HG03064 (cell line): ENCODE data around the gene KIAA1217.
"Not testable (repeated sequence)": the region's sequence is repeated elsewhere in the genome, so short reads cannot be mapped to it uniquely, and the experiment has no call there.

ENCODE experiments used
- ATAC-seq: cut with Tn5 transposase; IDR thresholded peaks from one replicate; pipeline ENCODE4 v1.9.1; 2021; ENCODE audit warnings: low read depth; ENCODE audit not compliant: unreplicated experiment

The KIAA1217 gene

GRCh38 chr10:24333736-24334135 is 124.8 kb downstream of the KIAA1217 start:
- ATAC-seq: no peak

- no peak for ATAC-seq
Observed at GRCh38 chr10:24334279-24334939, 125.5 kb downstream of the KIAA1217 start.

GRCh38 chr10:24337723-24338122 is 128.8 kb downstream of the KIAA1217 start:
- ATAC-seq: not testable (repeated sequence)

- no peak for ATAC-seq
Observed at GRCh38 chr10:24339387-24339786, 130.4 kb downstream of the KIAA1217 start.

- ATAC-seq: no peak
Observed at GRCh38 chr10:24340446-24340845, 131.5 kb downstream of the KIAA1217 start.

- no peak for ATAC-seq
Observed at GRCh38 chr10:24340883-24341282, 131.9 kb downstream of the KIAA1217 start.

GRCh38 chr10:24341371-24341770 is 132.4 kb downstream of the KIAA1217 start:
- no peak for ATAC-seq

- ATAC-seq: no peak
Observed at GRCh38 chr10:24341897-24342296, 133.0 kb downstream of the KIAA1217 start.

- no peak for ATAC-seq
Observed at GRCh38 chr10:24343686-24344085, 134.7 kb downstream of the KIAA1217 start.

GRCh38 chr10:24344279-24344678 is 135.3 kb downstream of the KIAA1217 start:
- no peak for ATAC-seq

- no peak for ATAC-seq
Observed at GRCh38 chr10:24344695-24345463, 135.9 kb downstream of the KIAA1217 start.

- ATAC-seq: no peak
Observed at GRCh38 chr10:24346877-24347519, 138.1 kb downstream of the KIAA1217 start.

GRCh38 chr10:24349379-24350001 is 140.6 kb downstream of the KIAA1217 start:
- no peak for ATAC-seq

- ATAC-seq: no peak
Observed at GRCh38 chr10:24350070-24350921, 141.4 kb downstream of the KIAA1217 start.

GRCh38 chr10:24350922-24351225 is 141.9 kb downstream of the KIAA1217 start:
- ATAC-seq: not testable (repeated sequence)

- no peak for ATAC-seq
Observed at GRCh38 chr10:24351961-24352360, 143.0 kb downstream of the KIAA1217 start.

GRCh38 chr10:24352399-24352798 is 143.5 kb downstream of the KIAA1217 start:
- ATAC-seq: no peak

- ATAC-seq: no peak
Observed at GRCh38 chr10:24353319-24353718, 144.4 kb downstream of the KIAA1217 start.

- no peak for ATAC-seq
Observed at GRCh38 chr10:24355056-24355688, 146.2 kb downstream of the KIAA1217 start.
